ENCODE results near the gene CDK1.
"Not testable (repeated sequence)": the region's sequence is repeated elsewhere in the genome, so short reads cannot be mapped to it uniquely, and the experiment has no call there.

The CDK1 gene

DNA sequence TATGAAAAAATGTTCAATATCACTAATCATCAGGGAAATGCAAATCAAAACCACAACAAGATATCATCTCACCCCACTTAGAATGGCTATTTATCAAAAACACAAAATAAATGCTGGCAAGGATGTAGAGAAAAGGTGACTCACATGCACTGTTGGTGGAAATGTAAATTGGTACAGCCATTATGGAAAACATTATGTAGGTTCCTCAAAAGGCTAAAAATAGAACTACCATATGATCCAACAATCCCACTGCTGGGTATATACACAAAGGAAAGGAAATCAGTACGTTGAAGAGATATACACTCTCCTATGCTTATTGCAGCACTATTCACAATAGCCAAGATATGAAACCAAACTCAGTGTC, 50.2 kb downstream of the CDK1 start:
- no peak for DNase-seq (ENCODE audit: extremely low spot score)
- ChIA-PET CTCF (no interaction called here), POLR2A (no interaction called here)
- no peak for TF ChIP-seq FOXA1 (IDR thresholded peaks at IDR 0.05)
- no peak for TF ChIP-seq TARDBP (IDR thresholded peaks at IDR 0.05)
- TF ChIP-seq HDGF (IDR thresholded peaks at IDR 0.05; ENCODE audit: borderline replicate concordance) = no peak
- no peak for TF ChIP-seq CTBP1 (IDR thresholded peaks at IDR 0.05; ENCODE audit: borderline replicate concordance)
- TF ChIP-seq NFRKB (IDR thresholded peaks at IDR 0.05) = no peak
- no peak for TF ChIP-seq ZNF384 (IDR thresholded peaks at IDR 0.05)
- TF ChIP-seq, protein P1, sequence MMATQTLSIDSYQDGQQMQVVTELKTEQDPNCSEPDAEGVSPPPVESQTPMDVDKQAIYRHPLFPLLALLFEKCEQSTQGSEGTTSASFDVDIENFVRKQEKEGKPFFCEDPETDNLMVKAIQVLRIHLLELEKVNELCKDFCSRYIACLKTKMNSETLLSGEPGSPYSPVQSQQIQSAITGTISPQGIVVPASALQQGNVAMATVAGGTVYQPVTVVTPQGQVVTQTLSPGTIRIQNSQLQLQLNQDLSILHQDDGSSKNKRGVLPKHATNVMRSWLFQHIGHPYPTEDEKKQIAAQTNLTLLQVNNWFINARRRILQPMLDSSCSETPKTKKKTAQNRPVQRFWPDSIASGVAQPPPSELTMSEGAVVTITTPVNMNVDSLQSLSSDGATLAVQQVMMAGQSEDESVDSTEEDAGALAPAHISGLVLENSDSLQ (IDR thresholded peaks at IDR 0.05) = no peak
- no peak for TF ChIP-seq ARNT (IDR thresholded peaks at IDR 0.05)
- no peak for TF ChIP-seq BHLHE40 (IDR thresholded peaks at IDR 0.05; ENCODE audit: borderline replicate concordance)
- no peak for TF ChIP-seq FOXM1 (IDR thresholded peaks at IDR 0.05; ENCODE audit: borderline replicate concordance)
- no peak for TF ChIP-seq ELF4 (IDR thresholded peaks at IDR 0.05)
- TF ChIP-seq FOXK2 (IDR thresholded peaks at IDR 0.05) = no peak
- TF ChIP-seq L3MBTL2 (conservative IDR thresholded peaks at IDR 0.05) = no peak
- no peak for TF ChIP-seq SP1 (IDR thresholded peaks at IDR 0.05)

DNA sequence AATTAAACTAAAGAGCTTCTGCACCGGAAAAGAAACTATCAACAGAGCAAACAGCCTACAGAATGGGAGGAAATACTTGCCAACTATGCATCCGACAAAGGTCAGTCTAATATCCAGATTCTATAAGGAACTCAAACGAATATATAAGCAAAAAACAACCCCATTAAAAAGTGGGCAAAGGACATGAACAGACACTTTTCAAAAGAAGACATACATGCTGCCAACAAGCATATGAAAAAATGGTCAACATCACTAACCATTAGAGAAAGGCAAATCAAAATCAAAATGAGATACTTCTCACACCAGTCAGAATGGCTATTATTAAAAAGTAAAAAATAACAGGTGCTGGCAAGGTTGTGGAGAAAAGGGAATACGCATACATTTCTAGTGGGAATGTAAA, 53.9 kb downstream of the CDK1 start:
- DNase-seq (ENCODE audit: extremely low spot score); POLR2A ChIA-PET: not testable (repeated sequence)
- CTCF ChIA-PET = interaction anchor here (0.5 kb wide), 1 partner anchor 201 kb away, joined by 3 read pairs; no protein-coding TSS in a partner anchor

DNA sequence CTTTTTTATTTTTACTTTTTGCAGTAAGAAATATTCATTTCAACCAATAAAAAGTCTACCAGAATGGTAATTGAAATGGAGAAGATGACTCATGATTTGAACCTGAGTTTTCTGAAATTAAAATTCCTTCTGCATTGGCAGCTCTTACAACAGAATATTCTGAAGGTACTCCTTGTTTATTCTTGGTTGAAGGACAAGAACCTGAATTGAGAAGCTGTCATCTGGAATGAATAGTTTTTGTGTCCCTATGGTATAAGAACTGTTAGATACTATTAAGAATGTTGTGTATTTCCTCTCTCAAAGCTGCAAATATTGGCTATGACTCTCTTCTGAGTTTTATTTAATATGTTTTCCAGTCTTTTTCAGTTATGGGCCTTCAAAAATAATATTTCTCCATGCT, 56.1 kb downstream of the CDK1 start:
- POLR2A ChIA-PET = no interaction called here
- DNase-seq (ENCODE audit: extremely low spot score) = no peak
- CTCF ChIA-PET = no interaction called here
- TF ChIP-seq FOXA1 (IDR thresholded peaks at IDR 0.05) = no peak
- TF ChIP-seq LEF1 (IDR thresholded peaks at IDR 0.05; ENCODE audit: borderline replicate concordance) = no peak
- no peak for TF ChIP-seq SUZ12 (IDR thresholded peaks at IDR 0.05)
- TF ChIP-seq SP1 (IDR thresholded peaks at IDR 0.05) = no peak
- no peak for TF ChIP-seq ARNT (IDR thresholded peaks at IDR 0.05)
- TF ChIP-seq TARDBP (IDR thresholded peaks at IDR 0.05) = no peak
- no peak for TF ChIP-seq ZNF384 (IDR thresholded peaks at IDR 0.05)

DNA sequence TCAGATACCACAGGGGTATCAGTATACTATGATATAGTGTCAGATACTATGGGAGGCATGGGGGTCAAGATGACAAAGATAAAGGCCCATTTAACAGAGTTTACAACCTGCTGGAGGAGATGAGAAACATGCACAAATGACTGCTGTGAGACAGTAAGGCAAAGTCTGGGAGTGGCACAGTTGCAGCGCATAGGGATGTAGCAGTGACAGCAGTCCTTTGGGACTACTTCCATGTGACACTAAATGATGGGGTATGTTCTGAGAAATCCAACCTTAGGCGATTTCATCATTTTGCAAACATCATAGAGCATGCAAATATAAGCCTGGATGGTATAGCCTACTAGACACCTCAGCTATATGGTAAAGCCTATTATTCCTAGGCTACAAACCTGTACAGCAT, 56.8 kb downstream of the CDK1 start:
- CTCF ChIA-PET = no interaction called here
- no peak for DNase-seq (ENCODE audit: extremely low spot score)
- POLR2A ChIA-PET = no interaction called here
- TF ChIP-seq NFRKB (IDR thresholded peaks at IDR 0.05) = no peak
- no peak for TF ChIP-seq FOXK2 (IDR thresholded peaks at IDR 0.05)
- no peak for TF ChIP-seq BHLHE40 (IDR thresholded peaks at IDR 0.05; ENCODE audit: borderline replicate concordance)
- TF ChIP-seq SUZ12 (IDR thresholded peaks at IDR 0.05) = no peak
- TF ChIP-seq SP1 (IDR thresholded peaks at IDR 0.05) = no peak
- no peak for TF ChIP-seq LEF1 (IDR thresholded peaks at IDR 0.05; ENCODE audit: borderline replicate concordance)
- no peak for TF ChIP-seq FOXA1 (IDR thresholded peaks at IDR 0.05)
- no peak for TF ChIP-seq TARDBP (IDR thresholded peaks at IDR 0.05)
- no peak for TF ChIP-seq ARNT (IDR thresholded peaks at IDR 0.05)
- no peak for TF ChIP-seq FOXM1 (IDR thresholded peaks at IDR 0.05; ENCODE audit: borderline replicate concordance)
- TF ChIP-seq L3MBTL2 (conservative IDR thresholded peaks at IDR 0.05) = no peak
- no peak for TF ChIP-seq CTBP1 (IDR thresholded peaks at IDR 0.05; ENCODE audit: borderline replicate concordance)
- no peak for TF ChIP-seq HDGF (IDR thresholded peaks at IDR 0.05; ENCODE audit: borderline replicate concordance)
- TF ChIP-seq, protein P1 (IDR thresholded peaks at IDR 0.05) = no peak
- no peak for TF ChIP-seq ZNF384 (IDR thresholded peaks at IDR 0.05)

DNA sequence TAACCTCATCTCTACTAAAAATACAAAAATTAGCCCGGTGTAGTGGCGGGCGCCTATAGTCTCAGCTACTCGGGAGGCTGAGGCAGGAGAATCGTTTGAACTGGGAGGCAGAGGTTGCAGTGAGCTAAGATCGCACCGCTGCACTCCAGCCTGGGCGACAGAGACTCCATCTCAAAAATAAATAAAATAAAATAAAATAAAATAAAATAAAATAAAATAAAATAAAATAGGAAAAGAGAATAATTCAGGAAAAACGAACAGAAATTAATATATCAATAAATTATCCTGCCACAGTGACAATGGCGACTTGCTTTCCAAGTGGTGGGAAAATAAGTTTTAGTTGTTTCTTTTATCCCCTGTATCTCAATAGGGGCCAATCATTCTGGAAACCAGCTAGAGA, 62.9 kb downstream of the CDK1 start:
- POLR2A ChIA-PET; CTCF ChIA-PET; DNase-seq (ENCODE audit: extremely low spot score): not testable (repeated sequence)

DNA sequence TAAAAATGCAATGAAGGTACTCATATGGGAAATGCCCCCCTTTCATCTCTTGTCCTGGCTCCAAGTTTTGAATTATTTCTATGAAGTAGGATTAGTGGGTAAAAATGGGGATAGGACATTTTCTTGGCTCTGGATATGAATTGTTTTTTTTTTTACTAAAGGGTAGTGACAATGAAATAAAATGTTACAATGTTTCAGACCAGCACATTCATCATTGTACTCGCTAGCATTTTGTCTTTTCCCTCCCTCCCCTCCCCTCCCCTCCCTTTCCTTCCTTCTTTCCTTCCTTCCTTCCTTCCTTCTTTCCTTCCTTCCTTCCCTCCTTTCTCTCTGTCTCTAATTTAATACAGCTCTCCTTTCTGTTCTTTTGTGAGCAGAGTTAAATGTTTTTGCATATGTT, 64.4 kb downstream of the CDK1 start:
- no peak for DNase-seq (ENCODE audit: extremely low spot score)
- no peak for TF ChIP-seq FOXM1 (IDR thresholded peaks at IDR 0.05; ENCODE audit: borderline replicate concordance)
- no peak for TF ChIP-seq ELF4 (IDR thresholded peaks at IDR 0.05)
- no peak for TF ChIP-seq SUZ12 (IDR thresholded peaks at IDR 0.05)
- TF ChIP-seq NFRKB (IDR thresholded peaks at IDR 0.05) = no peak
- CTCF ChIA-PET = no interaction called here
- POLR2A ChIA-PET = no interaction called here
